Measurements from ENCODE around the gene RMDN2. TPM values are rescaled to one million over a fixed set of nuclear protein-coding genes. Genes with fewer than 3 reads are reported as not detected.
"Not testable (repeated sequence)": the region's sequence is repeated elsewhere in the genome, so short reads cannot be mapped to it uniquely, and the experiment has no call there.

Gene RMDN2
- polyA plus RNA-seq, 1 experiment, result 3.4 TPM

- H3K4me3 ChIP-seq (ENCODE audit: low read depth, low read length), result no peak overlapping the region
- no peaks in the 10 kb centered on the region for H3K36me3 ChIP-seq (ENCODE audit: control insufficient read depth, insufficient read depth, low read length)
- no peak for DNase-seq (ENCODE audit: low read depth)
- no peaks in the 10 kb centered on the region for H3K27me3 ChIP-seq (ENCODE audit: control insufficient read depth, insufficient read depth, low read length)
- TF ChIP-seq, protein P1, sequence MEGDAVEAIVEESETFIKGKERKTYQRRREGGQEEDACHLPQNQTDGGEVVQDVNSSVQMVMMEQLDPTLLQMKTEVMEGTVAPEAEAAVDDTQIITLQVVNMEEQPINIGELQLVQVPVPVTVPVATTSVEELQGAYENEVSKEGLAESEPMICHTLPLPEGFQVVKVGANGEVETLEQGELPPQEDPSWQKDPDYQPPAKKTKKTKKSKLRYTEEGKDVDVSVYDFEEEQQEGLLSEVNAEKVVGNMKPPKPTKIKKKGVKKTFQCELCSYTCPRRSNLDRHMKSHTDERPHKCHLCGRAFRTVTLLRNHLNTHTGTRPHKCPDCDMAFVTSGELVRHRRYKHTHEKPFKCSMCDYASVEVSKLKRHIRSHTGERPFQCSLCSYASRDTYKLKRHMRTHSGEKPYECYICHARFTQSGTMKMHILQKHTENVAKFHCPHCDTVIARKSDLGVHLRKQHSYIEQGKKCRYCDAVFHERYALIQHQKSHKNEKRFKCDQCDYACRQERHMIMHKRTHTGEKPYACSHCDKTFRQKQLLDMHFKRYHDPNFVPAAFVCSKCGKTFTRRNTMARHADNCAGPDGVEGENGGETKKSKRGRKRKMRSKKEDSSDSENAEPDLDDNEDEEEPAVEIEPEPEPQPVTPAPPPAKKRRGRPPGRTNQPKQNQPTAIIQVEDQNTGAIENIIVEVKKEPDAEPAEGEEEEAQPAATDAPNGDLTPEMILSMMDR (IDR thresholded peaks at IDR 0.05; ENCODE audit: insufficient read depth, low read depth, low read length), result no peak
- CTCF ChIA-PET, result no interaction called here
- POLR2A ChIA-PET, result no interaction called here
Observed at GRCh38 chr2:37944268-37944667, 19.2 kb downstream of the RMDN2 start.

DNA sequence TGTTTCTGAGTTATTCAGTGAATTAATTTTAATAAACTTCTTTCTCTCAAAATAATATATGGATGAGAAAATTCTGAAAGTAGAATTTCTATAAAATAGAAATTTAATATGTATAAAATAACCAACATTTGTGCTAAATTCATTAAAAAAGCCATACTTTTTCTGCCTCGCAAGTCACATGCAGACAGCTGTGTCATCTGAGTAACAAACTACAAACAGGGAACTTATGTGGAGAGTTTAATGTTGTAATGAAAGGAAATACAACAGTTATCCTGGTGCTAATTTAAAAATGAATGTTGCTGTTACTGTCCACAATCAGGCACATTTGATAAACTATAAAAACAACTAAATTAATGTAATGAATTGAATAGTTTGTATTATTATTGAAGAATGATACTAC lies 22.2 kb downstream of the RMDN2 start:
- H3K4me3 ChIP-seq (ENCODE audit: low read depth, low read length), result no peak overlapping the region
- TF ChIP-seq, protein P1 (IDR thresholded peaks at IDR 0.05; ENCODE audit: insufficient read depth, low read depth, low read length), result no peak
- CTCF ChIA-PET, result no interaction called here
- no peaks in the 10 kb centered on the region for H3K27me3 ChIP-seq (ENCODE audit: control insufficient read depth, insufficient read depth, low read length)
- POLR2A ChIA-PET, result no interaction called here
- no peak for DNase-seq (ENCODE audit: low read depth)
- H3K36me3 ChIP-seq (ENCODE audit: control insufficient read depth, insufficient read depth, low read length), result no peaks in the 10 kb centered on the region

DNA sequence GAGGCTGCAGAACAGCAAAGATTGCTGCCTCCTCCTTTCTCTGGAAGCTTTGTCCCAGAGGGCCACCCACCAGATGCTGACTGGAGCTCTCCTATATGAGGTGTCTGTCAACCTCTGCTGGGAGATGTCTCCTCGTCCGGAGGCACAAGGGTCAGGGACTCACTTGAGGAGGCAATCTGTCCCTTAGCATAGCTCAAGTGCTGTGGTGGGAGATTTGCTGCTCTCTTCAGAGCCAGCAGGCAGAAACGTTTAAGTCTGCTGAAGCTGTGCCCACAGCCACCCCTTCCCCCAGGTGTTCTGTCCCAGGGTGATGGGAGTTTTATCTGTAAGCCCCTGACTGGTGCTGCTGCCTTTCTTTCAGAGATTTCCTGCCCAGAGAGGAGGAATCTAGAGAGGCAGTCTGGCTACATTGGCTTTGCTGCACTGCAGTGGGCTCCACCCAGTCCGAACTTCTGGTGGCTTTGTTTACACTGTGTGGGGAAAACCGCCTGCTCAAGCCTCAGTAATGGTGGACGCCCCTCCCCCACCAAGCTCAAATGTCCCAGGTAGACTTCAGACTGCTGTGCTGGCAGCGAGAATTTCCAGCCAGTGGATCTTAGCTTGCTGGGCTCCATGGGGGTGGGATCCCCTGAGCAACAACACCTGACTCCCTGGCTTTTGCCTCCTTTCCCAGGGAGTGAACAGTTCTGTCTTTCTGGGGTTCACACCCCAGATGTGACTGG lies 37.1 kb downstream of the RMDN2 start:
- DNase-seq (ENCODE audit: low read depth); H3K36me3 ChIP-seq (ENCODE audit: control insufficient read depth, insufficient read depth, low read length); H3K4me3 ChIP-seq (ENCODE audit: low read depth, low read length); H3K27me3 ChIP-seq (ENCODE audit: control insufficient read depth, insufficient read depth, low read length); POLR2A ChIA-PET: not testable (repeated sequence)
- CTCF ChIA-PET, result interaction anchor here (0.7 kb wide), 1 partner anchor 200 kb away, joined by 3 read pairs; no protein-coding TSS in a partner anchor

DNA sequence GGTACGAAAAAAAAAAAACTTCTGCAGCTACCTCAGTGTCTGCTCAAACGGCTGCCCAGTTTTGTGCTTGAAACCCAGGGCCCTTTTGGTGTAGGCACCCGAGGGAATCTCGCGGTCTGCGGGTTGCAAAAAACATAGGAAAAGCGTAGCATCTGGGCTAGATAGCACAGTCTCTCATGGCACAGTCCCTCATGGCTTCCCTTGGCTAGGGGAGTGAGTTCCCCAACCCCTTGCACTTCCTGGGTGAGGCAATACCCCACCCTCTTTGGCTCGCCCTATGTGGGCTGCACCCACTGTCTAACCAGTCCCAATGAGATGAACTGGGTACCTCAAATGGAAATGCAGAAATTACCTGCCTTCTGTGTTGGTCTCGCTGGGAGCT lies 37.6 kb downstream of the RMDN2 start:
- H3K4me3 ChIP-seq (ENCODE audit: low read depth, low read length); H3K27me3 ChIP-seq (ENCODE audit: control insufficient read depth, insufficient read depth, low read length); DNase-seq (ENCODE audit: low read depth); H3K36me3 ChIP-seq (ENCODE audit: control insufficient read depth, insufficient read depth, low read length); POLR2A ChIA-PET: not testable (repeated sequence)
- CTCF ChIA-PET, result interaction anchor here (0.7 kb wide), 1 partner anchor 199 kb away, joined by 3 read pairs; no protein-coding TSS in a partner anchor

DNA sequence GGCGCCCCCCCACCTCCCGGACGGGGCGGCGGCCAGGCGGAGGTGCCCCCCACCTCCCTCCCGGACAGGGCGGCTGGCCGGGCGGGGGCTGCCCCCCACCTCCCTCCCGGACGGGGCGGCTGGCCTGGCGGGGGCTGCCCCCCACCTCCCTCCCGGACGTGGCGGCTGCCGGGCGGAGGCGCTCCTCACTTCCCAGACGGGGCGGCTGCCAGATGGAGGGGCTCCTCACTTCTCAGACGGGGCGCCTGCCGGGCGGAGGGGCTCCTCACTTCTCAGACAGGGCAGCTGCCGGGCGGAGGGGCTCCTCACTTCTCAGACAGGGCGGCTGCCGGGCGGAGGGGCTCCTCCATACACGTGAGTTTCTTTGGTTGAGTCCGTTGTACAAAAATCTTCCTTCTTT lies 38.8 kb downstream of the RMDN2 start:
- H3K4me3 ChIP-seq (ENCODE audit: low read depth, low read length); H3K36me3 ChIP-seq (ENCODE audit: control insufficient read depth, insufficient read depth, low read length); H3K27me3 ChIP-seq (ENCODE audit: control insufficient read depth, insufficient read depth, low read length); DNase-seq (ENCODE audit: low read depth); CTCF ChIA-PET; POLR2A ChIA-PET: not testable (repeated sequence)

GRCh38 chr2:37966326-37966725 lies 41.2 kb downstream of the RMDN2 start:
- no peaks in the 10 kb centered on the region for H3K27me3 ChIP-seq (ENCODE audit: control insufficient read depth, insufficient read depth, low read length)
- no peaks in the 10 kb centered on the region for H3K36me3 ChIP-seq (ENCODE audit: control insufficient read depth, insufficient read depth, low read length)
- ChIA-PET POLR2A (no interaction called here), CTCF (interaction anchor here (0.7 kb wide), 1 partner anchor 14 kb away, joined by 3 read pairs; no protein-coding TSS in a partner anchor)
- DNase-seq (ENCODE audit: low read depth), result no peak
- TF ChIP-seq, protein P1 (IDR thresholded peaks at IDR 0.05; ENCODE audit: insufficient read depth, low read depth, low read length), result no peak
- no peak overlapping the region for H3K4me3 ChIP-seq (ENCODE audit: low read depth, low read length)

DNA sequence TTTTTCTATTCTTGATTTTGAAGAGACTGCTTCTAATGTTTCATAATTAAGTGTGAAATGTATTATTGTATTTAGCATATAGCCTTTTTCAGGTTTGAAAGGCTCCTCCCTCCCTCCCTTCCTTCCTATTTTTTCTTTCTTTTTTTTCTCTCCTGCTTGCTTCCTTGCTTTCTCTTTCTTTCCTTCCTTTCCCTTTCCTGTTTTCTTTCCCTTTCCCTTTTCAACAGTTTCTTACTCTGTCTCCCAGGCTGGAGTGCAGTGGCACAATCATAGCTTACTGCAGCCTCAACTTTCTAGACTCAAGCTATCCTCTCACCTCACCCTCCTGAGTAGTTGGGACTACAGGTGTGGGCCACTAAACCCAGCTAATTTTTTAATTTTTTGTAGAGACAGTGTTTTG lies 44.6 kb downstream of the RMDN2 start:
- TF ChIP-seq, protein P1 (IDR thresholded peaks at IDR 0.05; ENCODE audit: insufficient read depth, low read depth, low read length), result no peak
- ChIA-PET POLR2A (no interaction called here), CTCF (no interaction called here)
- H3K4me3 ChIP-seq (ENCODE audit: low read depth, low read length), result no peak overlapping the region
- H3K36me3 ChIP-seq (ENCODE audit: control insufficient read depth, insufficient read depth, low read length), result no peaks in the 10 kb centered on the region
- DNase-seq (ENCODE audit: low read depth), result no peak
- H3K27me3 ChIP-seq (ENCODE audit: control insufficient read depth, insufficient read depth, low read length), result no peaks in the 10 kb centered on the region
